ENCODE data around the gene CRYZL1. TPM values are rescaled to one million over a fixed set of nuclear protein-coding genes. Genes with fewer than 3 reads are reported as not detected.
A peak's percentile ranks its signal among the peaks of the same experiment; 100 is the strongest.

Gene CRYZL1
- polyA plus RNA-seq, 1 donor (not counting 4 experiments of a cell fraction or from before 2014, with no cell fraction given): 48.9 TPM

DNA sequence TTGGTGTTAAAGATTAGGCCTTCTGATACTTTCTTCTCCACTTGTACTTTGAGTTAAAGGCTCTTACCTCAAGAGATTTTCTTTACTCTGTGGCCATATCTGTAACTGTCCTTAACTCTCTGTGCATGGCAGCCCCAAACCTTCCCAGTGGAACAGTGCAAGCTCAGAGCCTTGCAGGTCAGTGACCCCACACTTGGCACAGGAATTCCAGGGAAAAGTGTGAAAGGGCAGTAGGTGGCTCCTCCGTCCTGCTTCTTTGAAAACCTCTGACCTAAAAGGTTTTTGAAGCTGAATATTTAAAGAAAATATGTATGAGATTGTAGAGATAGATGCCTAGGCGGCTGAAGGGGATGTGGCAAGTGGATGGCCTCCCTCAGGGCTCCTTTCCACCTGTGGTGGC is 27.1 kb upstream of the CRYZL1 start:
- Histone ChIP-seq H3K27ac (ENCODE audit: control insufficient read depth, insufficient read depth, low read length) (no peak overlapping the region), H3K9me3 (ENCODE audit: control insufficient read depth, low read depth, low read length) (no peaks in the 10 kb centered on the region), H3K79me2 (ENCODE audit: control insufficient read depth, insufficient read depth, low read length) (peaks cover 86% of the 10 kb centered on the region), H3K9me1 (ENCODE audit: control insufficient read depth, extremely low read depth, insufficient read depth, low read length) (peaks cover 2% of the 10 kb centered on the region), H3K4me1 (ENCODE audit: control insufficient read depth, extremely low read depth, insufficient read depth, low read length) (peaks cover 13% of the 10 kb centered on the region), H3K9ac (ENCODE audit: control insufficient read depth, extremely low read depth, insufficient read depth, low read length) (no peak overlapping the region), H2AFZ (ENCODE audit: control insufficient read depth, low read length) (no peak overlapping the region), H3K36me3 (ENCODE audit: control insufficient read depth in 2 of 2, extremely low read depth in 1 of 2, insufficient read depth in 2 of 2, low read length in 2 of 2) (no peaks in the 10 kb centered on the region), H3K4me3 (ENCODE audit: control insufficient read depth in 2 of 3, extremely low read depth in 1 of 3, insufficient read depth in 2 of 3, low read depth in 1 of 3, low read length in 3 of 3) (no peak overlapping the region), H3K4me2 (ENCODE audit: control insufficient read depth, extremely low read depth, insufficient read depth, low read depth, low read length) (peak overlapping the region; percentile 49), H3K27me3 (ENCODE audit: control insufficient read depth, extremely low read depth, insufficient read depth, low read length) (no peaks in the 10 kb centered on the region), H4K20me1 (ENCODE audit: control insufficient read depth, extremely low read depth, insufficient read depth, low read length) (no peaks in the 10 kb centered on the region)
- dilution Hi-C loops (cut with MboI; ENCODE audit: extremely low pct_ligation_motif_present, low sequenced_read_pairs): no loop called here
- FAIRE-seq (no peak), DNase-seq (ENCODE audit: low read depth, low spot score) (no peak)
- TF ChIP-seq CTCF (optimal IDR thresholded peaks at IDR 0.05 in 1 of 3, IDR thresholded peaks at IDR 0.05 in 1 of 3, conservative IDR thresholded peaks at IDR 0.05 in 1 of 3; ENCODE audit: extremely low read depth in 1 of 3, insufficient read depth in 2 of 3, low read length in 3 of 3): no peak

- H3K9me1 ChIP-seq (ENCODE audit: control insufficient read depth, extremely low read depth, insufficient read depth, low read length): peaks cover 2% of the 10 kb centered on the region
- H3K36me3 ChIP-seq (ENCODE audit: control insufficient read depth in 2 of 2, extremely low read depth in 1 of 2, insufficient read depth in 2 of 2, low read length in 2 of 2): no peaks in the 10 kb centered on the region
- TF ChIP-seq EZH2 (IDR thresholded peaks at IDR 0.05; ENCODE audit: low read length): no peak
- no peak for TF ChIP-seq CTCF (optimal IDR thresholded peaks at IDR 0.05 in 1 of 3, IDR thresholded peaks at IDR 0.05 in 1 of 3, conservative IDR thresholded peaks at IDR 0.05 in 1 of 3; ENCODE audit: extremely low read depth in 1 of 3, insufficient read depth in 2 of 3, low read length in 3 of 3)
- H3K9ac ChIP-seq (ENCODE audit: control insufficient read depth, extremely low read depth, insufficient read depth, low read length): no peak overlapping the region
- H3K9me3 ChIP-seq (ENCODE audit: control insufficient read depth, low read depth, low read length): no peaks in the 10 kb centered on the region
- DNase-seq (ENCODE audit: low read depth, low spot score): no peak
- no peak overlapping the region for H3K4me3 ChIP-seq (ENCODE audit: control insufficient read depth in 2 of 3, extremely low read depth in 1 of 3, insufficient read depth in 2 of 3, low read depth in 1 of 3, low read length in 3 of 3)
- no peaks in the 10 kb centered on the region for H3K27me3 ChIP-seq (ENCODE audit: control insufficient read depth, extremely low read depth, insufficient read depth, low read length)
- peaks cover 13% of the 10 kb centered on the region for H3K4me1 ChIP-seq (ENCODE audit: control insufficient read depth, extremely low read depth, insufficient read depth, low read length)
- H3K79me2 ChIP-seq (ENCODE audit: control insufficient read depth, insufficient read depth, low read length): peaks cover 86% of the 10 kb centered on the region
- dilution Hi-C loops (cut with MboI; ENCODE audit: extremely low pct_ligation_motif_present, low sequenced_read_pairs): no loop called here
- FAIRE-seq: no peak
- no peaks in the 10 kb centered on the region for H4K20me1 ChIP-seq (ENCODE audit: control insufficient read depth, extremely low read depth, insufficient read depth, low read length)
- H3K27ac ChIP-seq (ENCODE audit: control insufficient read depth, insufficient read depth, low read length): no peak overlapping the region
- H2AFZ ChIP-seq (ENCODE audit: control insufficient read depth, low read length): no peak overlapping the region
- H3K4me2 ChIP-seq (ENCODE audit: control insufficient read depth, extremely low read depth, insufficient read depth, low read depth, low read length): peak overlapping the region; percentile 49
Observed at GRCh38 chr21:33668180-33668579, 26.6 kb upstream of the CRYZL1 start.
